ENCODE results near the gene STAT4.

DNA sequence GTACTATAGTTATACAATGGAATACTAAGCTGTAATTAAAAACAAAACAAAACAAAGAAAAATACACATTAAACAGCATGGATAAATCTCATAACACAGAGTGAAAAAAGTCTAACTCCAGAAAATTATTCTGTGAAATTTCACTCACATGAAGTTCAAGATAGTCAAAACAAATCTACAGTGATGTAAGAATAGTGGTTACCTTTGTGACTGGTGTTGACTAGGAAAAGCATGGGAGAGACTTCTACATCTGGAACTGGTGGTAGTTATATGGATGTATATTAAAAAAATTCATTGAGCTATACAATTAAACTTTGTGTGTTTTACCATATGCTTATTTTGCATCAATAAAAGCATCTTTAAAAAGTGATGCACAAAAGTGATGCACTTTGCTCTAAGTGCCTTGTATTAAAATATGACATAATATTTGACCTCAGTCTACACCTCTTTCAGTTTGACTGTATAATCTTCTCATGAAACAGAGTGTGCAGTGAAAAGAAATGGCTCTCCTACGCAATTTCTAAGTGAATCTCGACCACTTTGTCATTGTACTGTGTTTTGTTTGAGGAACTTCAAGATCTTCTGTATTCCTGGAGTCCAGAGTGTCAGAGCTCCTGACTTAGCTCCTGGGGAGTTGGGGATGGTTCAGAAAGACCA lies 28.0 kb downstream of the STAT4 start:
- no peak for TF ChIP-seq ZC3H10 (CRISPR knock-in tag; IDR thresholded peaks at IDR 0.05)
- TF ChIP-seq RARB (CRISPR knock-in tag; IDR thresholded peaks at IDR 0.05) = no peak
- TF ChIP-seq ARNTL (CRISPR knock-in tag; IDR thresholded peaks at IDR 0.05; ENCODE audit: borderline replicate concordance, low read depth) = no peak
- TF ChIP-seq ZNF8 (CRISPR knock-in tag; IDR thresholded peaks at IDR 0.05) = no peak
- TF ChIP-seq PATZ1 (CRISPR knock-in tag; IDR thresholded peaks at IDR 0.05; ENCODE audit: borderline replicate concordance) = no peak
- TF ChIP-seq OSR1 (CRISPR knock-in tag; IDR thresholded peaks at IDR 0.05) = no peak
- no peak for TF ChIP-seq ZNF565 (CRISPR knock-in tag; conservative IDR thresholded peaks at IDR 0.05; ENCODE audit: low read depth)
- no peak for TF ChIP-seq ZFP30 (CRISPR knock-in tag; IDR thresholded peaks at IDR 0.05)
- TF ChIP-seq TSHZ2 (CRISPR knock-in tag; IDR thresholded peaks at IDR 0.05) = no peak
- TF ChIP-seq TCF4 (CRISPR knock-in tag; IDR thresholded peaks at IDR 0.05; ENCODE audit: borderline replicate concordance) = no peak
- TF ChIP-seq, protein P1, sequence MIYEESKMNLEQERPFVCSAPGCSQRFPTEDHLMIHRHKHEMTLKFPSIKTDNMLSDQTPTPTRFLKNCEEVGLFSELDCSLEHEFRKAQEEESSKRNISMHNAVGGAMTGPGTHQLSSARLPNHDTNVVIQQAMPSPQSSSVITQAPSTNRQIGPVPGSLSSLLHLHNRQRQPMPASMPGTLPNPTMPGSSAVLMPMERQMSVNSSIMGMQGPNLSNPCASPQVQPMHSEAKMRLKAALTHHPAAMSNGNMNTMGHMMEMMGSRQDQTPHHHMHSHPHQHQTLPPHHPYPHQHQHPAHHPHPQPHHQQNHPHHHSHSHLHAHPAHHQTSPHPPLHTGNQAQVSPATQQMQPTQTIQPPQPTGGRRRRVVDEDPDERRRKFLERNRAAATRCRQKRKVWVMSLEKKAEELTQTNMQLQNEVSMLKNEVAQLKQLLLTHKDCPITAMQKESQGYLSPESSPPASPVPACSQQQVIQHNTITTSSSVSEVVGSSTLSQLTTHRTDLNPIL (CRISPR knock-in tag; IDR thresholded peaks at IDR 0.05; ENCODE audit: low read depth) = no peak

Measured in SK-N-SH treated with all-trans-retinoic acid at 6 μM for 48 hours (cell line).